ENCODE results near the gene OSBP.

OSBP gene

GRCh38 chr11:59560702-59561473 is 54.7 kb downstream of the OSBP start:
- no peak for TF ChIP-seq CTCF (IDR thresholded peaks at IDR 0.05; ENCODE audit: unreplicated experiment in 3 of 3)
- Mint-ChIP-seq H3K36me3 (ENCODE audit: low read depth) (no peaks in the 10 kb centered on the region), H3K4me3 (peak overlapping the region; percentile 87 to 95 (median 94)), H3K9me3 (no peaks in the 10 kb centered on the region), H3K27ac (peak overlapping the region; percentile 68 to 90 (median 69)), H3K27me3 (ENCODE audit: low read depth) (peaks cover 14% of the 10 kb centered on the region), H3K4me1 (peaks cover 20% of the 10 kb centered on the region)

GRCh38 chr11:59560290-59560701 is 55.3 kb downstream of the OSBP start:
- peak overlapping the region; percentile 87 to 95 (median 94) for H3K4me3 Mint-ChIP-seq
- peaks cover 14% of the 10 kb centered on the region for H3K27me3 Mint-ChIP-seq (ENCODE audit: low read depth)
- H3K4me1 Mint-ChIP-seq, result peaks cover 23% of the 10 kb centered on the region
- peak overlapping the region; percentile 68 to 90 (median 69) for H3K27ac Mint-ChIP-seq
- no peak for TF ChIP-seq CTCF (IDR thresholded peaks at IDR 0.05; ENCODE audit: unreplicated experiment in 3 of 3)
- no peaks in the 10 kb centered on the region for H3K9me3 Mint-ChIP-seq
- no peaks in the 10 kb centered on the region for H3K36me3 Mint-ChIP-seq (ENCODE audit: low read depth)

GRCh38 chr11:59559886-59560285 is 55.7 kb downstream of the OSBP start:
- no peaks in the 10 kb centered on the region for H3K36me3 Mint-ChIP-seq (ENCODE audit: low read depth)
- H3K4me3 Mint-ChIP-seq, result peak overlapping the region; percentile 87 to 95 (median 94)
- TF ChIP-seq CTCF (IDR thresholded peaks at IDR 0.05; ENCODE audit: unreplicated experiment in 3 of 3), result no peak

GRCh38 chr11:59558270-59558643 is 57.3 kb downstream of the OSBP start:
- Mint-ChIP-seq H3K4me3 (peak overlapping the region; percentile 70 to 86 (median 79)), H3K27ac (peak overlapping the region in 2 of 3 experiments; percentile 70 to 73), H3K4me1 (peaks cover 23% of the 10 kb centered on the region), H3K36me3 (ENCODE audit: low read depth) (no peaks in the 10 kb centered on the region), H3K27me3 (ENCODE audit: low read depth) (peaks cover 14% of the 10 kb centered on the region), H3K9me3 (no peaks in the 10 kb centered on the region)
- no peak for TF ChIP-seq CTCF (IDR thresholded peaks at IDR 0.05; ENCODE audit: unreplicated experiment in 3 of 3)

More at GRCh38 chr11:59559886-59560285, 55.7 kb downstream of the OSBP start:
- H3K27ac Mint-ChIP-seq, result peak overlapping the region; percentile 68 to 90 (median 69)
- H3K9me3 Mint-ChIP-seq, result no peaks in the 10 kb centered on the region
- H3K4me1 Mint-ChIP-seq, result peaks cover 23% of the 10 kb centered on the region
- H3K27me3 Mint-ChIP-seq (ENCODE audit: low read depth), result peaks cover 14% of the 10 kb centered on the region

- Mint-ChIP-seq H3K36me3 (ENCODE audit: low read depth) (no peaks in the 10 kb centered on the region), H3K27me3 (ENCODE audit: low read depth) (peaks cover 14% of the 10 kb centered on the region), H3K4me1 (peaks cover 26% of the 10 kb centered on the region), H3K9me3 (no peaks in the 10 kb centered on the region), H3K27ac (peak overlapping the region; percentile 47 to 70 (median 60)), H3K4me3 (peak overlapping the region; percentile 70 to 86 (median 79))
- TF ChIP-seq CTCF (IDR thresholded peaks at IDR 0.05; ENCODE audit: unreplicated experiment in 3 of 3), result no peak
Measured at GRCh38 chr11:59556917-59557348, 58.6 kb downstream of the OSBP start.
